Anterior cingulate cortex (tissue), 58 donors: ENCODE measurements around the gene RGS3.

Experiments
- DNase-seq, 58 donors: peaks; one replicate each; lab custom pipeline; 2025; lab: John Stamatoyannopoulos, UW

RGS3 gene

DNA sequence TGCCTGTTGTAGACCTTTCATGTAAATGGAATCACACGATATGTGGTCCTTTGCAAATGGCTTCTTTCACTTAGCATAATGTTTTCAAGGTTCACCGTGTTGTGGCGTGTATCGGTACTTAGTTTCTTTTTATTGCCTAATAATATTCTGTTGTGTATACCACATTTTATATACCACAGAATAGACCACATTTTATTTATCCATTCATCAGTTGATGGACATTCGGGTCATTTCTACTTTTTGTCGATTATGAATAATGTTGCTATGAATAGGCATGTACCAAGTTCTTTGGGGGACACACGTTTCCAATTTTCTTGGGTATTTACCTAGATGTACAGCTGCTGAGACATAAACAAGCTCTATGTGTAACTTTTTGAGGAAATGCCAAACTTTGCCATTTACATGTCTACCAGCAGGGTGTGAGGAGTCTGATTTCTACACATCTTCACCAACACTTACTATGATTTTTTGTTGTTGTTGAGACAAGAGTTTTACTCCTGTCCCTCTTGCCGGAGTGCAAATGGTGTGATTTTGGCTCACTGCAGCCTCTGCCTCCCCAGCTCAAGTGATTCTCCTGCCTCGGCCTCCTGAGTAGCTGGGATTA is 144.7 kb downstream of the RGS3 start:
- no peak for DNase-seq

DNA sequence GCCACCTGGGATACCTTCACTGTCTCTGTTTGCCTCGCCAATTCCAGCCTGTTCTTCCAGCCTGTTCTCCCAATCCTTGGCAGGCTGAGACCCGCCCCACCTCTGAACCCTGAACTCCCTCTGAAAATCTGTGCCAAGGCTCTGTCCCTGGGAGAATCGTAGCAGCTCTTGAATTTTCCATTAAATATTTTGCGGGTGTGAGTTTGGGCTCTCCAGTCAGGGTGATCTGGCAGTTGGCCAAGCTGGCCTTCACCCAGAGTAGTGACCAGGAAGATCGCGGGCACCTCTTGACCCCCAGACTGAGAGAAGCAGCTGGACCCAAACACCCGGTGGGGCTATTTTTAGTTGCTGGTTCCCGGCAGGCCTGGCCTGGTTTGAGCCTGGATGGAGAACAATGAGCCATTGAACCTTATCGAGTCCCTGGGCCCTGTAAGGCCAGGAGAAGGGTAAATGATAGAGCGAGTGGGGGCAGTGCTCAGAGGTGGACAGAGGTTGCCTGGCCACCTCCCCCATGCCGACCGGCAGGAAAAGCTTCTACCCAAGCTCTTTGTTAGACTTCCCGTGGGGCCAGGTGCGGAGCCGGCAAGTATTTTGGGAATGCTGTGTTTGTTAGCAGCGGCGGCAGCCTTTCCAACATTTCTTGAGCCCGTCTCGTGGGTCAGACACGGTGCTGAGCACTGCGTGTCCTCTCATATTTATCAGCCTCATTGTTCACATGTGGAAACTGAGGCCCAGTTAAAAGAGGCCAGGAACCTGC is 146.2 kb downstream of the RGS3 start:
- peak in 24 of 58 donors; percentile 7 to 83 (median 34) for DNase-seq

DNA sequence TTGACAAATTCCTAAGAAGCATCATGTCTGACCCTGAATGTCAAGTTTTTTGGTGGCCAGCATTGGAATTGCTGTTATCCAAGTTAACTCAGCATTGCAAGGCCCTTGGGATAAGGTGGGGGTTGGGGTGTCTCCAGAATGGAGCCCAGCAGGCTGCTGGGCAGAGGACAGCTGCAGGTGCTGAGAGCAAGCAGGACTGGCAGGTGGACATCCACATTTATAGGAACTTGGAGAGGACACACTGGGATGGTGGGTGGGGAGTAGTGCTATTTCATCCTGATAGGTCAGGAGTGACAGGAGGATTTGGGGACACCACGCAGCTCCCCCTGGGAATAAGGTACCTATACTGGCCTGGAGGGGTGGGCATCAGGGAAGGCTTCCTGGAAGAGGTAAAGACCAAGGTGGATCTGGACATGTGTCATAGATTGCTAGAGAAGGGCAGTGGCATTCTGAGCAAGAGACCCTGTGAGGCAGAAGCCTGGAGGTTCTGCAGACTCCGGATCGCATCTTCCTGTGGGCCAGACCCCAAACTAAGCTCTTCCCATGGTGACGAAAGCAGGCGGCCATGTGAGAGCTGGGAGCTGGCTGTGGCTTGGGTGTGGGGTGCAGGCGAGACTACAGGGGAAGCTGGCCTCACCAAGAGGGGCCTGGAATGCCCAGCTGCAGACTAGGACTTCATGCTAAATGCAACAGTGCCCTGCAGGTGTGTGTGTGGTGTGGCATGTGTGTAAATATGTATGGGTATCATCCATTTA is 148.1 kb downstream of the RGS3 start:
- DNase-seq = no peak

DNA sequence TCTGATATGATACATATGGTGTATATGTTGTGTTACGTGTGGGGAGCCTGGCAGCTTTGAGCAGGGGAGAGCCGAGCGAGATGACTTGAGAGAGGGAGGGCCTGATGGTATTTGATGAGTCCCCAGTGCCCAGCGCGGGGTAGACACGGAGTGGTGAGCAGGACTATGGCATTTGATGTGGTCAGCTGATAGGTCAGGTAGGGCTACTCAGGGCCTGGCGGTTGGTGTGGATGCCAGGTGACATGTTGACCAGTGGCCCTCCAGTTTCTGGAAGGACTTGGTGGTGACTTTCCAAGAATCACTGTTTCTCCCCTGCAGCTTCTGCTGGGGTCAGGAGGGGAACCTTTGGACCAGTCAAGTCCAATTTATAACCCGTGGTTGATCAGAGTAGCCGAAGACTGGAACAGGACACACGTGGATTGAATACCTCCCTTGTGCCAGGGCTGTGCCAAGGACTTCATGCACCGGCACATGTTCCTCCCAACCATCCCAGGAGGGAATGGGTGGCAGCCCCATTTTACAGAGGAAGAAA is 148.8 kb downstream of the RGS3 start:
- no peak for DNase-seq

DNA sequence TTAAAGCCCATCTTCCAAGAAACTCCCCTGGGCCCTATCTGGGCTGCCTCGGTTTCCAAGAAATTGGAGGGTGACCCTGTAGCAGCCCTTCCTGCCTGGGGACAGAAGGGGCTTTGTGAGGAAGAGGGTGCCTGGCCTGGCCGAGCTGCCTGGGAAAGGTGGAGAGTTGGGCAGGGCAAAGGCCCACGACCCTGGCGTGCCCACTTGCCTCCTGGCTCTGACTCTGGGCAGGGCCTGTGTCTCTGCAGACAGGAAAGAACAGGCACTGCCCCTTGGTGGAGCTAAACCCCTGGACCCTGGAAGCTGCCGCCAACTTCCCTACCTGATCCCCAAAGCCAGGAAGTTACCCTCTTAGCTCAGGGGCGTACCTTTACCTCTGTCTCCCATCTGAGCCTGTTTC is 149.3 kb downstream of the RGS3 start:
- DNase-seq = no peak

DNA sequence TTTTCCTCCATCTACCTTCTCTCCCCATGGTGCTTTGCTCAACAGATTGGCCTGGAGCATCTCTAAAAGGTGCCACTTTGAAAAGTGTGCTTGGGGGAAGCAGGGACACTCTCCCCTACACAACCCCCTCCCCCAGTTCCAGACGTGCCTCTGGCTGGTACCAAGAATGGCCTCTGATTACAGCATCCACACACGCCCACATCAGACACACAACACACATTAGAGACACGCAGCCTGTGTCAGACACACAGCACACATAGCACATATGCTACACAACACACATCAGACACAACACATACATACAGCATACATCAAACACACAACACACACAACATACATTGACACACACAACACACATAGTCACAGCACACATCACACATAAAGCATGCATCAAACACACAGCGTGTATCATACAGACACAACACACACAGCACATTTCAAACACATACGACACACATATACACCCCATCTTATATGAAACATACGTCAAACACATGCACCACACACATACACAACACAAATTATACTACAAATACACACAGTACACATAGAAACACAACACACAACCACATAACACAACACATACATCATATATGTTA is 150.4 kb downstream of the RGS3 start:
- DNase-seq = no peak

DNA sequence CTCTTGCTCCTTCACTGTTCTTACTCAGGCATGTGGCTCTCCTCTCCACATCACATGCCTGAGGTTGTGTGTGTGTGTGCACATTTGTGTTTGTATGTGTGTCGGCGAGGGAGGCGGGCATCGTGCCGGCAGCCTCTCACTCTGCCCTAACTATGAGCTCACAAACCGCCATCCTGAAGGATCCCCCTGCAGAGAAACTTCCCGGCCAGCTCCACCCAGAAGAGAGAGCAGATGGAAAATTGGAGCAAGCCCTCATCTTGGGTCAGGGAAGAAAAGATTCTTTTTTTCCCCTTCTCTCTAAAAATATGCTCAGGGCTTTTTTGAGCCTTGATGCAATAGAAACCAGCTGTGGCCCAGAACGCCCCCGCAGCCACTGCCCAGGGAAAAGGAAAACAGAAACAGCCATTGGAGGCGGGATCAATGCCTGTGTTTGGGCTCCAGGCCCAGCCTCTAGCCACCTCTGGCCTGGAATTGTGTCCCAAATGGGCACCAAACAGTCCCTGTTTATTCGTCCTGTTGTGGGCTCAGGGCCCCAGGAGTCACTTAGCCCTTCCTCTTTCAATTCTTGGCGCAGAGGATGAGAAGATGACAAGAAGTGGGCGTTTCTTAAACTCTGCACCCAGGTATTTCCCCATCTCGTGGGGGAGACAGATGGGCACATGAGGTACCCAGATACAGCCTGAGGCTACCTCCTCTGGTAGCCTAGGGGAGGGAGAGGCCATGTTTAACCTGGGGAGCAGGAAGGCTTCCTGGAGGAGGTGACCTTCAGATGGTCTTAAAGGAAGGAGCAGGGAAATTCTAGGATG is 151.5 kb downstream of the RGS3 start:
- peak in 12 of 58 donors; percentile 12 to 52 (median 27) for DNase-seq

DNA sequence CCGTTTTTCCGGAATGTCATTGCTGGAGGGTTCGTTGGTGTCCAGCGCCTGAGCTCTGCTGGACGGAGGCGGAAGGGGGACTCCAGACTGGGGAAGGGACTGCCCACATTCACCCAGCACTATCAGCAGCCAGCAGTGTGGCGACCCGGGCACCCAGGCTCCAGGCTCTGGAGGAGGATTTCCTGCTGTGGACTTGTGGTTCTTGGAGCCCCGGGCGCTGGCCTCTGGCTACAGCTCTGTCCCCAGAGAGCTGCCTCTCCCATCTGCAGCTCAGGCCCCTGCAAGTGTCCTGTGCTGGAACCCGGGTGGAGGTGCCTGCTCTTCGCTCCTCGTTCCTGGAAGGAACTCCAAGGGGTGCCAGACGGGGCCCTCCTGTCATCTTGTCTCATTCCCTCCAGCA is 152.6 kb downstream of the RGS3 start:
- no peak for DNase-seq

DNA sequence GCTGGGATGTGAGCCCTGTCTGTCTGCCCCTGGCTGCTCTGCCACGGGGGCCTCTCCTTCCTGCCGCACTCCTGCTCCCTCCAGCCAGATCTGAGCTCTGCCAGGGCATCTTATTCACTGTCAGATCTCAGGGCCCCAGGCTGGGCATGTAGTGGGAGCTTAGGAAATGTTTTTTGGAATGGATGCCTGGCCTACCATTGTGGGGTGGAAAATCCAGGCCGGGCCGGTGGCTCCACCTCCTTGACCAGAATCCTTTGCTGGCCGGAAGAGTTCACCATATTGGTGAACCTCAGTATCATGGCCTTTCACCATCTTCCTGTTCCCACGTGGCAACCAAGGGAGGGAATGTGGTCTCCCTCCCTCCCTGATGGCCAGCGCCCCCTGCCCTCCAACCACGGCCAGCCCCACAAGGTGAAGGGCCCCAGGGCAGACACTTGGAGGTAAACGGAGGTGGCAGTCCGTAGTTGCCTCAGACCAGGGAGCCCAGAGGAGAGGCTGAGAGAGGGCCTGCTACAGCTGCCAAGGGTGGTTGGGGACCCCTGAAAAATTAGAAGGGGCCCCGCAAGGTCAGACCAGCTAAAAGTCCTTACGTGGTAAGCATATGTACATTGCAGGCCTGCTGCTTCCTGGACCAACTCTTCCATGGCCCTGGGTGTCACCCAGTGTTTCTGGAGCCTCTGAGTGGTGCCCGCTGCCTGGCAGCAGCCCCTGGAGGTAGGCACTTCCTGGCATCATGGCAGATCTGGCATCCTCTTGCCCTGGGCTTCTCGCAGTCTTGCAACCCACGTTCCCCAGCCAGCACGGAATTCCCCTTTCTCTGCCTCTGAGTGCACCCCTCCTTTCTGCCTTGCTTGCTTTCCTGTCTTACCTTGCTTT is 153.3 kb downstream of the RGS3 start:
- no peak for DNase-seq

DNA sequence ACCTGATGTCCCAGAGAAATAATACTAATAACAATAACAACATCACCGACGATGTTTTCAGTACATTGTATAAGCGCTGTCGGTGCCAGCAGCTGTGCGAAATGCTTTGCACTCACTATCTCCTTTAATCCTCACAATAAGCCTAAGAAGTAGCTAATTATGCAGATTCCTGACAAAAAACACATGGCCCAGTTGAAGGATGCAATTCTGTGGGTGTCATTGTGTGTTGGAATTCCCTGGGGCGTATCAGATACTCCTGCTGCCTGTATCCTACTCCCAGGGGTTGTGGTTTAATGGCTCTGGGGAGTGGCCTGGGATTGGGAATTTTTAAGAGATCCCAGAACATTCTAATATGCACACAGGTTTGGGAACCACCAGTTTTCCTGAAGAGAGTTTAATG is 154.0 kb downstream of the RGS3 start:
- no peak for DNase-seq

DNA sequence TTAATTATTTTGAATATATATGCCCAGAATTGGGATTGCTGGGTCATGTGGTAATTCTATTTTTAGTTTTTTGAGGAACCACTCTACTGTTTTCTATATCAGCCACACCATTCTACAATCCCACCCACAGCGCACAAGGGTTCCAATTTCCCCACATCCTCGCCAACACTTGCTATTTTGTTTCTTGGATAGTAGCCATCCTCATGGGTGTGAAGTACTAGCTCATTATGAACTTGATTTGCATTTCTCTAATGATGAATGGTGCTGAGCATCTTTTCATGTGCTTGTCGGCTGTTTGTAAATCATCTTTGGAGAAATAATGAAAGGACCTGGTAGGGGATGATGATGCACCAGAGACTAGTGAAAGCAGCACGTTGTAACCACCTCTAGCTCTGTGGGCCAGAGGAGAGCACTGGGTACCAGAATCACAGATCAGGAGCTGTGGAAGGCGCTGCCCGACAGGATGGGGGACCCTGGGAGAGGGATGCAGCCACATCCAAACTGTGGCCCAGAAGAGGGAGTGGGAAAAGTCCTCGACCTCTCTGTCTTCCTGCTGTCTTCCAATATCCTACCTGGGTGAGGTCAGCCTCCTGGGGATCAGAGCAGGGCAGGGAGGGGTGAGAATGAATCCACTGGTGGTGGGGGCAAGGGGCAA is 155.4 kb downstream of the RGS3 start:
- DNase-seq = no peak

DNA sequence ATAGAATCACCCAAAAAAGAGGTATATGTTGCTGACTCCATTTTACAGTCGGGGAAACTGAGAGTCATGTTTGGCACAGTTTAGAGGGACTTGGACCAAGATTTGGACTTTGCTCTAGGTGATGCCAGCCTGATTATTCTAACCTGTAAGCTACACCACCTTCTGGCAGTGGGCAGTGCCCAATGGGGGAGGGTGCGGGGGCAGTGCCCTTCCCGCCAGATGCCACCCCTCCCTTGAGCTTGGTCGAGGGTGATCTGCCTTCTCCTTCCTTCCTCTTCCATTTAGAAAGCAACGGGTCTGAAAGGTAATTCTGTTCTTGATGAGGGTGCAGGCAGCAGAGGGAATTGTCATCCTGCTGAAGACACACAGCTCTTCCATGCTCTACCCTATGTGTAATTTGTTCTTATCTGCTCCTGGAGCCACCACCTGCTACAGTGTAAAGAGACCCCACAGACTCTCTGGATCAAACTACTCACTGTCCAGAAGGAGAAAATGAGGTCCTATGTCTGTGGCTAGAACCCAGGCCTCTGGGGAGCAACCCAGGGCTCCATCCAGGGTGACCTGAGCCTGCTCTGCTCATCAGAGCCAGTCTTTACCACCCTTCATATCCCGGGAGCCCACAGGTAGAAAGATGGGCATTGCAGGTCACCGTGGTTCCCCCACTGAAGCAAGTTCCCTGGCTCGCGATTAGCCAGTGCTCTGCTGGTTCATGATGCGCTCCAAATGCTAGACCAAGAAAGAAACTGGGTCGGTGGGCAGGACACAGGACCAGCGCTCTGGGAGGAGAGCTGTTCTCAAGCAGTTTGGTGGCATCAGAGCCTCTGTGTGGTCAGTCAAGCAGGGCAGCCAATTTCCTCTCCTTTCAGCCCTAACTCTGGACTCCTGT is 156.2 kb downstream of the RGS3 start:
- DNase-seq = no peak

DNA sequence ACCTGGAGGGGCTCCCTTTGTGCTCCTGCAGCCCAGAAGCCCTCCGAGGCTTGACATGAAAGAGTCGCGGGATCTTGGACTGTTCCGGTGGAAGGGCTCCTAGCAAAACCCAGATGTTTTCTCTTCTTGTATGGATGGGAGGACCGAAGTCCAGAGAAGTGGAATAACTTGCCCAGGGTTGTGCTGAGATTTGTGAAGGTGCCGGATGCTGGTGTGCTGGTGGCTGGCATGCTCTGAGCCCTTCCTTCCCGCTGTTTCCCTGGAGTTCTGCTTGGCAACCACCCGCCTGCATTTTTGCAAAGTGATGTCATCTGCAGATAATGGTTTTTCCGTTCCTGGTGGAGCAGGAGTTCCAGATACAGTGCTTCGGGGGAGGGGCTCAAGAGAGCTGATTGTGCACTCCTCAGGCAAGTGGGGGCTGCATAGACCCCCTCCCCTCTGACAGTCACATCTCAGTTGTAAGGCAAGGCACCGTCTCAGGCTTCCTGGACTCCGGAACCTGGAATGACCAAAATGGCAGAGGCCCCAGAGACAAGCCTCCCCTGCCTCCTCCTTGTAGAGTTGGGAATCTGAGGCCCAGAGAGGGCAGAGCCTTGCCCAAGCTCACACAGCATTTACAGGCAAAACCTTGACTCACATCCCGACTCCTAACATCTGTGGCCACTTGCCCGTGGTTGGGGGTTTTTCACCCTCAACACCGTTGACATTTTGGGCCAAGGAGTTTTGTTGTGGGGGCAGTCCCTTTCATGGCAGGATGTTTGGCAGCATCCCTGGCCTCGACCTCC is 157.0 kb downstream of the RGS3 start:
- peak in 23 of 58 donors; percentile 9 to 66 (median 30) for DNase-seq

DNA sequence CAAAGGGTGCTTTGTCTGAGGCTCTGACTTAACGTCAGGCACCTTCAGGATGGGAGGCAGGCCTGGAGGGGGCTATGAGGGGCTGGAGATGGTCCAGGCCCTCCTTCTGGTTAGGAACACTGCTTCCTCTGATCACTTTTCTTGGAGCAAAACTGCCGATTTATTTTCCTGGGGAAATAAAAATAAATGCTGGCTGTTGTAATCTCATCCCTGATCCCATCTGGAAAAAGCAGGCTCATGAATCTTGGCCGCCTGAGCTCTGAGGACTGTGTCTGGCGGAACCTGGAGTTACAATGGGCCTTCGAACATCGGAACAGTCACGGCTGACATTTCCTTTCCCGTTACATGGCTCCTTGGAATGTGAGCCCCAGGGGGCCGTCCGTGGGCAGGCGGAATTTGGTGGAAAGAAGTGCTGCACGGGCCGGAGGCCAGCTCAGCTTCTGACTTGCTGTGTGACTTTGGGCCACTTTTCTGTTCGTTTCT is 157.8 kb downstream of the RGS3 start:
- DNase-seq = peak in 3 of 58 donors; percentile 8 to 28 (median 19)

DNA sequence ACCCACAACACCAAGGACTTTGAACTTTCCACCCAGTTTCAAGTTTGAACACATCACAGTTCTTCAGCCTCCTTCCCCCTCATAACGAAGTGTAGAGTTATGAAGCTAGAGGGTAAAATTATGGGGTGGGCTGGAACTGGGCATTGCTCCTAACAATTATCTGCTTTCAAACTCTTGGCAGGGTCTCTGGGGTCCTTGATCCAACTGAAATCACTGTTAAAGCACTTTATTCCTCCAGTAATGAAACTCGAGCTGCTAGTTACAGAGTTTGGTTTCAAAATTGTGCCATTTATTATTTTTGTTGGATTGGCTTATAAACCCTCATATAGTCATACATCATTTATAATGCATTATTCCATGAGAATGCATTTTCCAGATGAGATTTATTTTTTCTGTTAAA is 158.5 kb downstream of the RGS3 start:
- DNase-seq = no peak

DNA sequence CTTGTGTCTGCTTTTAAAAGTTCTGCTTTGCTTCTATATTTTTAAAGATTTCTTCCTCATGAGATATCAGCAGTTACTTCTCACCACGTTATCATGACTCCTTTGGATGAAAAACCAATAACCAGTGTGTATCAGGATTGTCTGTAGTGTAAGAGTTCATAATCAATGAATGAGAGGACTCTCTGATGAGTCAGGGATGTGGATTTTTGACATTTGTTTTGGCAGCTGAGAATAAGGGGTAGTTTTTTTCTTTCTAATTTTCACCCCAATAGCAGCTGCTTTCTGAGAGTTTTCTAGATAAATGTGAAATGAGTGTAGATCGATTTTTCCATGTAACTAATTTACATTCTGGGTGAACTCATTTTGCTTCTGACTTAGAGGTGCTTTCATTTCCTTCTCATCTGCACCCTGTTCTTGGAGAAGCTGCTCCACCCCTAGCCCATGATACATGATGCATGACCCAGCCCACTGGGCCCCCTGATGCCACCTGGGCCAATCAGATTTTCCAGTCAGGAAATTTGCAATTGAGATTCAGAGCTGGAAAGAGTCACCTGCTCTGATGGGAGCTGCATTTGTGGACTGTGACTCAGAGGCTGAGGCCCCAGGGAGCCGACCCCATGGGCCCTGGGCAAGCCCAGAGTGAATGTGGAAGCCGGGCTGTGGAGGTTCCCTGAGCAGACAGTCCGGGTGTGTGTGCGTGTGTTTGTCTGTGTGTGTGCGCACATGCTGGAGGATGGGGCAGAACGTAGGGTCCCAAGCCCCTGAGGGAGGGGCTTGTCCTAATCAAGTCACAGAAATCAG is 159.3 kb downstream of the RGS3 start:
- no peak for DNase-seq
